NCI-H2107 treated with DMSO at 0.1 percent for 48 hours (cell line): ENCODE data around the gene TMEM140.

Source experiments
- DNase-seq: peaks from one replicate; lab custom pipeline; 2025; ENCODE audit not compliant: unreplicated experiment; lab: John Stamatoyannopoulos, UW

TMEM140 gene

GRCh38 chr7:135192914-135193536, 45.2 kb downstream of the TMEM140 start:
- DNase-seq: no peak

- DNase-seq: no peak
Measured at GRCh38 chr7:135193615-135194081, 45.8 kb downstream of the TMEM140 start.

GRCh38 chr7:135194494-135195095, 46.7 kb downstream of the TMEM140 start:
- no peak for DNase-seq

- no peak for DNase-seq
Measured at GRCh38 chr7:135195156-135195555, 47.3 kb downstream of the TMEM140 start.

- DNase-seq: no peak
Measured at GRCh38 chr7:135195968-135196629, 48.2 kb downstream of the TMEM140 start.

GRCh38 chr7:135197343-135197742, 49.5 kb downstream of the TMEM140 start:
- no peak for DNase-seq

- DNase-seq: no peak
Measured at GRCh38 chr7:135197906-135198655, 50.2 kb downstream of the TMEM140 start.

GRCh38 chr7:135199439-135199838, 51.6 kb downstream of the TMEM140 start:
- DNase-seq: no peak

GRCh38 chr7:135200821-135201331, 53.0 kb downstream of the TMEM140 start:
- DNase-seq: peak; percentile 76

- no peak for DNase-seq
Measured at GRCh38 chr7:135201350-135201749, 53.5 kb downstream of the TMEM140 start.

- no peak for DNase-seq
Measured at GRCh38 chr7:135204341-135204749, 56.5 kb downstream of the TMEM140 start.

- no peak for DNase-seq
Measured at GRCh38 chr7:135204876-135205275, 57.0 kb downstream of the TMEM140 start.

- DNase-seq: no peak
Measured at GRCh38 chr7:135205850-135206249, 58.0 kb downstream of the TMEM140 start.

GRCh38 chr7:135206941-135207391, 59.1 kb downstream of the TMEM140 start:
- DNase-seq: no peak

- no peak for DNase-seq
Measured at GRCh38 chr7:135207406-135208101, 59.7 kb downstream of the TMEM140 start.

GRCh38 chr7:135208102-135208793, 60.4 kb downstream of the TMEM140 start:
- no peak for DNase-seq

- DNase-seq: no peak
Measured at GRCh38 chr7:135209225-135209834, 61.5 kb downstream of the TMEM140 start.

GRCh38 chr7:135210888-135211178, 63.0 kb downstream of the TMEM140 start:
- no peak for DNase-seq

- peak; percentile 83 for DNase-seq
Measured at GRCh38 chr7:135211179-135211945, 63.5 kb downstream of the TMEM140 start, which contains the start of gene WDR91. TSS of gene WDR91 (minus strand) at chr7:135211526. CDS start at chr7:135211502, 24 bp downstream.
